HG02973 (cell line): ENCODE measurements around the gene EMSY.

Experiments used
- ATAC-seq: cut with Tn5 transposase; IDR thresholded peaks from one replicate; pipeline ENCODE4 v1.9.1; 2021; ENCODE audit warnings: moderate library complexity; ENCODE audit not compliant: unreplicated experiment

The EMSY gene

DNA sequence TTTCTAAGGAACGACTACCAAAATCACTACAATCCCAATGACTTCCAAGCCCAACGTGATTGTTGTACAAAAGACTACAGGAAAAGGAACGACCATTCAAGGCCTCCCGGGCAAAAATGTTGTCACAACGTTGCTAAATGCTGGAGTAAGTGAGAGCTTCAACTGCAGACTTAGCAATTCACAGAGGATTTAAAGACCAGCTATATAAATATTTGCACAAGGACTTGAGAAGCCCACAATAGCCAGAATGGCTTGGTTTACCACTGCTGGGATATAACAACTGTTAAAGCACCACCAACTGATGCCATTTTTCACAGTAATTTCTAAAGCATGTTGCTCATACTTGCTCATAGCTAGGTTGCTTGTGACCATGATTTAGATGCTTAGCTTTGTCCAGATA is 78.3 kb downstream of the EMSY start:
- no peak for ATAC-seq

DNA sequence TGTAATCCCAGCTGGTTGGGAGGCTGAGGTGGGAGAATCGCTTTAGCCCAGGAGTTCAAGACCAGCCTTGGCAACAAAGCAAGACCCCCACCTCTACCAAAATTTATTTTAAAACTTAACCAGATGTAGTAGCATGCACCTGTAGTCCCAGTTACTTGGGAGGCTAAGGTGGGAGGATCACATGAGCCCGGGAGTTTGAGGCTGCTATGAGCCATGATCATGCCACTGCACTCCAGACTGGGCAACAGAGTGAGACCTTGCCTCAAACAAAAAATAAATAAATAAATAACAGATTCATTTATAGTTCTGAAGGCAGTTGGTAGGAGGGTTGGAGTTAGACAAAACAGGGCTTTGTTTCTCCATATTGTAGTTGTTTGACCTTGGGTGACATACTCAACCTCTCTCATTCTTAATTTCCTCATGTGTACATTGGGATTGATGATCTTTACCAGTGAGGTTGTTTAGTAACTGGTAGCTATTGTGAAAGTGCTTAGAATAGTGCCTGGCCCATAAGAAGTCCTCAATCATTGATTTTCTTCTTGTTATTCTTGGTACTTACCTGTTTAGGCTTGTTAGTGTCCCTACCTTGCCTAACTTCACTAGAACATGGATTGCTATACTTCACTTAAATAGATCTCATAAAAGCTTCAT is 79.1 kb downstream of the EMSY start:
- ATAC-seq = no peak

DNA sequence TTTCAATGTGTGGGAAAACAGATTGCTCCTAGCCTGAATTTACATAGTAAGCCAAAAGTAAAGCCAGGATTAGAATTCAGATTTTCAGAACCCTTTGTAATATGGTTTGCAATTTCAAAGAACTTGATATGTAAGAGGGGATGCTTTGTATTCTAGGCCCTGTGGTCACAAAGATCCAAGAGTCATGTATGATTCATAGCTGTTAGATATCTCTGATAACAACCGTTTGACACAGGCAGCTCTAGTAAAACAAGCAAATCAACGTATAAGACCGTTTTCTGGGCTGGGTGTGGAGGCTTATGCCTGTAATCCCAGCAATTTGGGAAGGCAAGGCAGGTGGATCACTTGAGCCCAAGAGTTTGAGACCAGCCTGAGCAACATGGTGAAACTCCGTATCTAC is 79.6 kb downstream of the EMSY start:
- ATAC-seq = no peak

DNA sequence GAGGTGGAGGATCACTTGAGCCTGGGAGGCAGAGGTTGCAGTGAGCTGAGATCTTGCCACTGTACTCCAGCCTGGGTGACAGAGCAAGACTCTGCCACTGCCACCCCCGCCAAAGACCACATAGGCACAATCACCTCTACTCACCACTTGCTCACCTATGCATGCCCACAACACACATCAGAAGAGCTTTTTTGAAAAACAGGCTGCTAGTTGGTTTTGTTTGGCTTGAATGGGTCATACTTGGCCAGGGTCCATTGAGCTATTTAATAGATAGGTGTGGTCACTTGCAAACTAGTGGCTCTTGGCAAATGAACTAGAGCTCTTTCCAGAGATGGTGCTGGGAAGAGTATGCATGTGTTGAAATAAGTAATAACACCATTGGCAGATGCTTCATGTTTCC is 80.1 kb downstream of the EMSY start:
- no peak for ATAC-seq

DNA sequence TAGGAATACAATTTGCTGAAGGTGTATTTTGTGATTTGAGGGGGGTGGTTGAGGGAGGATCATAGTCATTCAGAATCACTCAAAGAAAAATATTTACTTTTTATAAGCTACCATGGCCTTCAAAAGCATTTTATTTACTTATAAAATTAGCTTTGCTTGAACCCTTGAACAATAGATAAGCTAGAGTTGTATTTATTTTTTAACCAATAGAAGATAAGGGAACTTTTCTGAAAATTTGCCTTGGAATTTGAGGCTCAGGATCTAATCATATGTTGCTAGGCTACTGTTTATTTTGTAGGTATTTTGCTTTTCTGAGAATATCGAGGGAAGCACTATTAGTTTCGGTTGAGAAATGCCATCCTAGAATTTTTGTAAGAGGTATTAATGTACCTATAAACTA is 82.1 kb downstream of the EMSY start:
- no peak for ATAC-seq

DNA sequence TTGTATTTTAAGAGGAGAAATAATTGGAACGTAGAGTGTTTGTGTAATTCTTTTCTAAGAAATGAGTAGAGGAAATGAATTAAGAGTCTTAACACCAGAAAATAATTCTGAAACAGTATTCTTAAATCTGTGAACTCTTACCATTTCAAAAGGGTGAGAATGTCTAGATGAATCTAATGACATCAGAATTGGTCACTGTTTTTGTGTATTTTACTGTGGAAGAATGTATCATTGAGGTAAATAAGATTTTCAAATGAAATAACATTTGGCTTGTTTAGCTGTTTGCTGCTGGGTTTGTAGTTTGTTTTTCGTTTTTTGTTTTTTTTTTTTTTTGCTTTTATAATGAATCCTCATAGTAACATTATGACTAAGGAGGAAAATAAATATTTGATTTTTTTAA is 97.6 kb downstream of the EMSY start:
- ATAC-seq = no peak

DNA sequence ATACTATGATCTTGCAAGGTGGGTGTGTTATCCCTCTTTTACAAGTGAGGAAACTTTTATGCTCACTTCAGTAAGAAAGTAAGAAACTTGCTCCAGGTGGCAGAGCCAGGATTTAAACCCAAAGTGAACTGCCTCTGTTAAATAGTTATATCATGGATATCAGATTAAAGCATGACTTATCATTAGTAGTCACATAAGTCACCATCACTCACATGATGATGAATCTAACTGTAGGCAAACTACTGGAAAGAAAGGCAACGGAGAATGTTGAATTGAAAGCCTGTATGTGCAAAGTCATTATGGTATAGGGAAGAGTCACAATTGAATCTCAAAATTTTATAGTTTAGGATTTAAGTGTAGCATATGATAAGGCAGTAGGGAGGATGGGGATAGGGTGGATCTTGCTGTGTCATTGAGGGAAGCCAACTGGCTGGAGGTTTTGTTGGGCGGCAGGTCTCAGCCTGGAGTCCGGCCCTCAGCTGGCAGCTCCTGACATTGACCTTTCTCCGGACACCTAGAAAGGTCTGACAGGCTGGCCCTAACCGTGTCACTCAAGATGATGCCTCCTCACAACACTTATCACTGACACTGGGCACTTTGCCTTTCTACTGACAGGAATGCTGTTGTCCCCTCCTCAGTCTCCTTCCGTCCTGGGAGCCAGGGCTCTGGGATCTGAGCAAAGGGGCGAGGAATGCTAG is 98.3 kb downstream of the EMSY start:
- no peak for ATAC-seq

DNA sequence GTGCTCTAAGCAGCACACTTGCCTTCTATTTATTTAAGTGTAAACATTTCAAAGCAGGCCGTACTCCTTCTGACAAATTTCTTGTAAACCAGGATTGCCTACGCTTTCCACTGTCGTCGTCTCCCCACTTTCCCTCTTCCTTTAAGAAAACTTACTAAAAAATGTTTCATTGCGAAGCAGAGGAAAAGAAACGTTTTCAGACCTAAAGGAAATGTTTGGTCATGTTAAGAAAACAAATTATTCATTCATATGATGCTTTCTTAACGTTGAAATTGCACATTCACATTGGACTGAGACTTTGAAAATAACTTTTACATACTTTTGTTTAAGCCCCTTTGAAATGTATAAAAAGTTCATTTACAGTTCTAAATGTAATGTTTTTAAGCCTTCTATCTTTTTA is 106.0 kb downstream of the EMSY start:
- ATAC-seq = no peak

DNA sequence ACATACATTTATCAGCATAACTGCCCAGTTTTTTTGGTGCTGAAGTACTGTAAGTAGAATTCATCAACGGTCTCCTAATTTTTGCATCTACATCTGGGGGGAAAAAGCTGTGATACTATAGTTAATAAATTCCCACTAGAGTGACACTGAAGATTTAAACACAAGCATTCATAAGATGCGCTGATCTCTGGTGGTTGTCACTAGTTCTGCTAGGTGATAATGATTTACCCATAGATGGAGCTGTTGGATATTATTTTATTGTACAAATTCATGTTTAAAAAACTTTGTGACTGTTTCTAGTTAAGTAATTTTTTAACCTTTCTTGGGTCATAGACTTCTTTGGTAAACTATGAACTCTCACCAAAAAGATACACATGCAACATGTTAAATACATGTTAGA is 106.6 kb downstream of the EMSY start:
- ATAC-seq = no peak

DNA sequence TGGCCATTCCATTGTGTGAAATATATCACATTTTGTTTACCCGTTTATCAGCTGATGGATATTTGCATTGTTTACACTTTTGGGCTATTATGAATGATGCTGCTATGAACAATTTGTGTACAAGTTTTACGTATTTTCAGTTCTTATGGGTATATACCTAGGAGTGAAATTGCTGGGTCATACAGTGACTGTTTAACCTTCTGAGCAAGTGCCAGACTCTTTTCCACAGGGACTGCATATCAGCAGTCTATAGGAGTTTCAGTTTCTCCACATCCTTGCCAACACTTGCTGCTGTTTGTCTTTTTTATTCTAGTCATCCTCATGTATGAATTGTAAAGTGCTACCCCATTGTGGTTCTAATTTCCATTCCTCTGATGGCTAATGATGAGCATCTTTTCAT is 108.2 kb downstream of the EMSY start:
- ATAC-seq = no peak

DNA sequence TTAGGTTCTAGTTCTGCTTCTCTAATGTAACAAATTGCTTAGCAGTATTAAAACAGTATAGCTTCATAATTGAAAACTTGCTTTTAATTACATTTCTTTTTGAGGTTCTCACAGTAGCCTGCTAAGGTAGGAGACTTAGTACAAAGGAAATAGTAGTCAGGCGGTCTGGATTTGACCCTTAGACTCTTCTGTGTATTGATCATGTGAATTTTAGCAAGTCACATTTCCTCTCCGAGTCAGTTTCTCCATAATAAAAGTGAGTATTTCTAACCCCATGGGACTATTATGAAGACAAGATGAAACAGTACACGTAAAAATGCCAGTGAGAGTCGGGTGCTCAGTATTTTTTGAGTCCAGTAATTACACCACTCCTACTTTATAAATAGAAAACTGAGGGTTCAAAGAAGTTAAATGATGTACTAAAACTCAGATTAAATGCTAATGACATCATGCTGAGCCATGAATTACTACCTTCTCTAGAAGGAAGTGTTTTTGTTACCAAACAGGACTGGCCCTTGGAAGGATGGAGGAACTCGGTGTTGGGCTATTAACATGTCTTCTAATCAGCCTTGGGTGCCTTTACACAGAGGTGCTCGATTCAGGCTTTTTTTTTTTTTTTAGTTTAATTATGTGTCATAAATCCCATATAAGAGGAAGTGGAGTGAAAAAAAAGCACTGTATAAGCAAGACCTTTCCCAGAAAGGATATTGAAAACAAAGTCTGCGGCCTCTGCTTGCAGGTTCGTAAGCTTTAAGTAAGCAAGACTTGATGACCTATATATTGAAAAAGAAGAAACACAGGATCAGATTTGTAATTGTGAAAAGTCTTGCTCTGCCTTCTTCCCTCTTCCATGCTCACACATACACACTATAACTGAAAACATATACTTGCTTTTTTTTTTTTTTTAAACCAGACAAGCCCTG is 109.0 kb downstream of the EMSY start:
- no peak for ATAC-seq

DNA sequence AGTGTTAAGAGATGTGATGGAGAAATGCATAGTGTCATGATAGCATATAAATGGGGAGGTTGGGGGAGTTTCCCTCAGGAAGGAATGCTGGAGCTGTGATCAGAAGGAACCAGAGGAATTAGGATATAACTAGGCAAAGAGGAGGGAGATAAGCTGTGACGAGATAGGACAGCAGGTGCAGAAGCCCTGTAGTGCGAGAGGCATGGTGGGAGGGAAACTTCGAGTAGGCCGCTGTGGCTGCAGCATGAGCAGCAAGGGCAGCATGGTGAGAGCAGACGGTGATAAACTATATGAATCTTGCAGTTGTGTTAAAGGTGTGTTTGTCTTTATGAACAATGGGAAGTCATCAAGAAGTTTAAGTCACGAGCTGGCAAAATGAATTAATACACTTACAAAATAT is 109.9 kb downstream of the EMSY start:
- ATAC-seq = no peak

DNA sequence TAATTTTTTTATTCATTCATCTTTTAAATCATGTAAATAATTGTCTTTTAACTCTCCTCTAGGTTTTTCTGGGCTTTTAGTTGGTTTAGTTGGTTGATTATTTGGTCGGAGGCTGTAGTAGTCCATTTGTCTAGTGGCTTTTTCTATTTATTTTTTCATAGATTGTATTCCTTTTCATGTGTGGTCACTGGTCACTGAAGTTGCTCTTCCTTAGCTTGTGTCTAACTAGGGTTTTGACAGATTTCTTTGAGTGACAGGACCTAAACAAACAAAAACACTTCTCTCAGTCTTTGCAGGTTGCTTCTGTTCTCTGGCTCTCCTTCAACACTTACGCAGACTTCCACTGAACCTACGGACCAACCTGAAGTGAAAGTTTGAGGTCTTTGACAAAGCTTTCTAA is 112.6 kb downstream of the EMSY start:
- no peak for ATAC-seq

DNA sequence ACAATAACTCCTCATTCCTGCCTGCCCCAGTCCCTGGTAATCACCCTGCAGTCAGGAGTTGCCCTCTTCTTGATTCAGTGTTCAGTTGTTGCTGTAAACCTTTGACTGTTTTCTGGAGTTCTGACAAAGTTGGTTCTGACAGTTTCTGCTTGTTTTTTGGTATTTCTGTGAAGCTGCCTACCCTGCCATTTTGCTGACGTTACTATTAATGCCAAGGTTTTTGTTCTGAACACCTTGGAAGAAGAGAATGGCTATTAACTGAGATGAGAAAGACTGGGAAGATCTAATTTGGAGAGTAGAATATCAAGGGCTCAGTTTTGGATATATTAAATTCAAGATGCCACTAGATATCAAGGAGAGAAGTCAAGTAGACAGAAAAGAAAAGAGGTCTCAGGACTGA is 113.7 kb downstream of the EMSY start:
- no peak for ATAC-seq

DNA sequence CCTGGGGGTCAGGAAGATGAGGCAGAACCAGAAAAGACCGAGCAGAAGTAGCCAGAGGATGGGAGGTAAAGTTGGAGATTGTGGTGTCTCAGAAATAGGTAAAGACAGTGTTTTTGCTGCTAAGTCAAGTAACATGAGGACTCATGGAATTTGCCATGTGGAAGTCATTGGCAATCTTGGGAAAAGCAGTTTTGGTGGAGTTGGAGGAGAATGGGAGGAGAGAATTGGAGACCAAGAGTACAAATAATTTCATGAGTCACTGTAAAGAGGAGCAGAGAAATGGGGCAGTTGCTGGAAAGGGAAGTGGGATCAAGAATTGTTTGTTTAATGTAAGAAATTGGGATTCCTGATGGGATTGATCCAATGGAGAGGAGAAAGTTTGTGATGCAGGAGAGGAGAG is 114.1 kb downstream of the EMSY start:
- ATAC-seq = no peak

DNA sequence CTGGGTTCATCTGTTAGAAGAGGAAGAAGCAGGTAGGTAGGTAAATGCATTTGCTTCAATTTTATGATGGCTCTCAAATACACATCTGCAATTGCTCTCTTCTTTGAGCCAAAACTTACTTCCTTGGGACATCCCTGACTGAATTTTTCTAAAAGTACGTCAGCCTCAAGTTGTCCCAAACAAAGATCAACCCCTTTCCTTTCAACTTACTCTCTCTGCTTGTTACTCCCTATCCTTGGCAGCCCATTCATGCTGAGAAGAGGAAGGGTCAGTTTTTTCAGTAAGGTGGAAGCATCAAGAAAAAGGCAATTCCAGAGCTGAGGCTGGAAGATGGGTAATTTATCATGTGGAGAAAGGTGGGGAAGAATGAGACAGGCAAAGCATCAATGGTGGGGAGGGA is 114.5 kb downstream of the EMSY start:
- no peak for ATAC-seq

DNA sequence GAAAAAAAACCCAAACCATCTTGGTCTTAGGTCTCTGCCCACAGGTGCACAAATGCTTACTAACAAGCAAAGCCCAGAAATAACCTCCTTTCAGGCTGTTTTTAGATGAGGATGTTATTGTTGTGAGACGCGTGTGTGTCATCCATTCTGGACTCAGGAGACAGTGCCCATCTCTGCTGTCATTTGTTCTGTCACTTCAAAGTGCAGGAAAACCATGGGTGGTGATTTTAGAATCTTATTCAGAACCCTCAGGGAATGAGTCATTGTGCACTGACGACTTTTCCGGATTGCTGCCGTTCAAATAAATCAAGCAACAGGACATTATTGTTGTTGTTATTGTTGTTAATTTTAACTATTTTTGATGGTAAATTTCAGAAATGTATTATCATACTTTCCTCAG is 115.4 kb downstream of the EMSY start:
- no peak for ATAC-seq

DNA sequence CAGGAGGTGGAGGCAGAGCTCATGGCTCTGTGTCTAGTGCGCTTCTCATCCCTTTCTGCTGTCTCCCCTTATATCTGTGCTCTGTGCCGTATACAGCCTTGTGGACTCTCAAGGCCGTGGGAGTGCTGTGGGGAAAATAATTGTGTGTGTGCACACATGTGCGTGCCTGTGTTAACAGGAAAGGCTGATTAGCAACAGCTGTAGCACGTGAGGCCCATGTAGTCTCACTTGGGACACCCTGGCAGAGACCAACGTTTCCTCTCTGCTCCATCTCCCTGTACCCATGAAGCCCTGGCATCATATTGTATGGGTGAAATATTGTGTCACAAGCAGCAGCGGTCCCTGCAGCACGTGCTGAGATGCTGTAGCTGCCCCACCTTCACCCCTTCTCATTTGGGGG is 116.4 kb downstream of the EMSY start:
- ATAC-seq = no peak

DNA sequence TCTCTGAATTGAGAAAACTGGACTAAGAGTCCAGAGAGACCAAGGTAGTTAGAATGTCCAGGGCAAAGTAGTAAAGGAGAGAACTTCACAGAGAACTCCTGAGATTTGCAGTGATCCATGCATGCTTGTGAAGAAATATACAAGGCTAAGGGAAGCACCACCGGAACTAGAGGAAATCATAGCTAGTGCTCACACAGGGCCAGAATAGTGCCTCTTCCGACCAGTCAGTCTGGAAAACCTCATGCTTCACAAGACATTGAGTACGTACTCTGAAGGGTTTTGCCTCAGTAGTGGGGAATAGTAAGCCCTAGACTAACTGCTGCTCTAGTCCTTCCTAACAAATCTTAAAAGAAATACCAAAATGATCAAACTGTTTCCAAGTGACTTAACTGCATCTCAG is 117.7 kb downstream of the EMSY start:
- ATAC-seq = no peak

DNA sequence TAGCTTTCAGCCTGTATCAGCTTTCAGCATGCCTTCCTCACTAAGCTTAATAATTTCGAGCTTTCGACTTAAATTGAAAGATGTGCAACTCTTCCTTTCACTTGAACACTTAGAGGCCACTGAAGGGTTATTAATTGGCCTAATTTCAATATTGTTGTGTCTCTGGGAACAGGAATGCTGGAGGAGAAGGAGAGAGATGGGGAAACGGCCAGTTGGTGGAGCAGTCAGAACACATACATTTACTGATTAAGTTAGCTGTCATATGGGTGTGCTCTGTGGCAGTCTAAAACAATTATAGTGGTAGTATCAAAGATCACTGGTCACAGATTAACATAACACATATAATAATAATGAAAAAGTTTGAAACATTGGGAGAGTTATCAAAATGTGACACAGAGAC is 119.5 kb downstream of the EMSY start:
- ATAC-seq = no peak

DNA sequence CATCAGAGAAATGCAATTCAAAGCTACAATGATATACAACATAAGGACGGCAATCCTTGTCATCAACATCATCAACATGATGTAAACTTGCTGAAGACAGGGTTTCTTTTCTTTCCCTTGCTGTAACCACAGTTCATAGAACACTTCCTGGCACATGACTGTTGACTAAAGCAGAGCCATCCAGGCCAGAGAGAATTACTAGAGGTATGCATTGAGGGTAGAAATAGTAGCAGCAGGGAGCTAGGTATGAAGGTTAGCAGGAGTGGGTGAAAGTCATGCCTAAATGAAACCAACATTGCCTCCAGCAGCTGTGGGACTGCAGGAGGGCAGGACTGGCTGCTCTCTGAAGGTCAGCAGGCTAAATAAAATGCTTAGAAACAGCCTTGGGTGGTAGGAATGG is 122.0 kb downstream of the EMSY start:
- ATAC-seq = no peak

DNA sequence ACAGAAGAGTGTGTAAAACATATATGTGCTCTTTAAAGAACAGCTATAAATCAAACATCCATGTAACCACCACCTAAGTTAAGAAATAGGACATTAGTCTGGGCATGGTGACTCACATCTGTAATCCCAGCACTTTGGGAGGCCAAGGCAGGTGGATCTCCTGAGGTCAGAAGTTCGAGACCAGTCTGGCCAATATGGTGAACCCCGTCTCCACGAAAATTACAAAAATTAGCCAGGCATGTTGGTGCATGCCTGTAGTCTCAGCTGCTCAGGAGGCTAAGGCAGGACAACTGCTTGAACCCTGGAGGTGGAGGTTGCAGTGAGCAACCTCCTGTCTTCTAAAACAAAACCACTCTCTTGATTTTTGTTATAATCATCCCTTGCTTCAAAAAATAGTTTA is 122.4 kb downstream of the EMSY start:
- no peak for ATAC-seq
